ENCODE measurements around the gene C2CD3.

The C2CD3 gene

DNA sequence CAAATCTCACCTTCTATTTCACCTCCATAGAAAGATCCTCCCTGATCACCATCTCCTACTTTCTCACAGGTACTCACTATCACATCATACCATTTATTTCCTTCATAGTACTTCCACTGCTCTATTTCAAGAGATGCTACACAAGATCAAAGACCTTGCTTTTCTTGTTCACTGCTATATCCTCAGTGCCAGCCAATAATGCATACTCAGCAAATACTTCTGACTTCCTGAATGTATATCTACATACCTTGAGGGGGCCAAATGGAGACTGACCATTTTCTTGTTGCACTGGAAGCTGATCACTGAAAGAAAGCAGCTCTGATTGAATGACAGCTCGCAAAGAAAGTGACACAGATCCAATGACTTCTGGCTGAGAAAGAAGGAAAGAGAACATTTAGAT is 64.7 kb downstream of the C2CD3 start:
- TF ChIP-seq, protein P1, sequence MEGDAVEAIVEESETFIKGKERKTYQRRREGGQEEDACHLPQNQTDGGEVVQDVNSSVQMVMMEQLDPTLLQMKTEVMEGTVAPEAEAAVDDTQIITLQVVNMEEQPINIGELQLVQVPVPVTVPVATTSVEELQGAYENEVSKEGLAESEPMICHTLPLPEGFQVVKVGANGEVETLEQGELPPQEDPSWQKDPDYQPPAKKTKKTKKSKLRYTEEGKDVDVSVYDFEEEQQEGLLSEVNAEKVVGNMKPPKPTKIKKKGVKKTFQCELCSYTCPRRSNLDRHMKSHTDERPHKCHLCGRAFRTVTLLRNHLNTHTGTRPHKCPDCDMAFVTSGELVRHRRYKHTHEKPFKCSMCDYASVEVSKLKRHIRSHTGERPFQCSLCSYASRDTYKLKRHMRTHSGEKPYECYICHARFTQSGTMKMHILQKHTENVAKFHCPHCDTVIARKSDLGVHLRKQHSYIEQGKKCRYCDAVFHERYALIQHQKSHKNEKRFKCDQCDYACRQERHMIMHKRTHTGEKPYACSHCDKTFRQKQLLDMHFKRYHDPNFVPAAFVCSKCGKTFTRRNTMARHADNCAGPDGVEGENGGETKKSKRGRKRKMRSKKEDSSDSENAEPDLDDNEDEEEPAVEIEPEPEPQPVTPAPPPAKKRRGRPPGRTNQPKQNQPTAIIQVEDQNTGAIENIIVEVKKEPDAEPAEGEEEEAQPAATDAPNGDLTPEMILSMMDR (conservative IDR thresholded peaks at IDR 0.05; ENCODE audit: low read depth) = no peak
- DNase-seq (ENCODE audit: low spot score) = no peak
- POLR2A ChIA-PET (ENCODE audit: low non-redundant PET) = no interaction called here
- no peak overlapping the region for H3K27ac ChIP-seq
- CTCF ChIA-PET = no interaction called here

DNA sequence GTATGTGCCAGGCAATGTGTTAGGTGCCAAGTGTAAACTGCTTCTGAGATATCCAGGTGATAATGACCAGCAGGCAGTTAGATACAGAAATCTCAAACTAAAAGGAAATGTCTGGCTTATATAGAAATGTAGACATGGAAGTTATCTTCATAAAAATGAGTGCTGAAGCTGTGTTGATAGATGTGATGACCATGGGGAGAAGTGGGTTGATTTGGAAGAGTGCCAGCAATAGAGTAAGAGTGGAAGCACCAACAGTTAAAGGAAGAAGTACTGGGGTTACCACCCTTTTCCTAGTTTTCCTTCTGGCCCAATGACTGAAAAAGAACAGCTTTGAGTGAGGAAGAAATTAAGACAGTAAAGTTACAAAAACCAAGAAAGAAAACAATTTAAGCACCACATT is 68.5 kb downstream of the C2CD3 start:
- TF ChIP-seq, protein P1 (conservative IDR thresholded peaks at IDR 0.05; ENCODE audit: low read depth) = no peak
- POLR2A ChIA-PET (ENCODE audit: low non-redundant PET) = no interaction called here
- no peak overlapping the region for H3K27ac ChIP-seq
- DNase-seq (ENCODE audit: low spot score) = no peak
- CTCF ChIA-PET = interaction anchor here (0.7 kb wide), 2 partner anchors 17 to 739 kb away, joined by 3 to 7 read pairs; no protein-coding TSS in a partner anchor

DNA sequence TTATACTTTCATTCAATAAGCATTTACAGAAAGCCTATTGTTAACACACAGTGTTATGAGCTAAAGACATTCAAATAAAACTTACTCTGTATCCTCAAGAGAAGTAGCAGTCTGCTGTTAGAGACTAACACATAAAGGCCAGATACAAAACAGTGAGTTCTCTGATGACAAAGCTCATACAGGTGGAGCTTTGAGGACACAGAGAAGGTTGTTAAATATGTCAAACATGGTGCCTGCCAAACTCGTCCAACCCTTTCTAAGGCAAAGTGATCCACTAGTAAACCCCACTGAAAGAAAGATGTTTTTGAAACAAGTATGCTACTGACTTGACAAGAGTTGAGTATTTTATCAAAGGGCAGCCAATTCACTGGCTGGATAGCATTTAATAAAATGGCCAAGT is 70.1 kb downstream of the C2CD3 start:
- no peak for DNase-seq (ENCODE audit: low spot score)
- ChIA-PET POLR2A (ENCODE audit: low non-redundant PET) (no interaction called here), CTCF (no interaction called here)
- no peak overlapping the region for H3K27ac ChIP-seq
- TF ChIP-seq, protein P1 (conservative IDR thresholded peaks at IDR 0.05; ENCODE audit: low read depth) = no peak

DNA sequence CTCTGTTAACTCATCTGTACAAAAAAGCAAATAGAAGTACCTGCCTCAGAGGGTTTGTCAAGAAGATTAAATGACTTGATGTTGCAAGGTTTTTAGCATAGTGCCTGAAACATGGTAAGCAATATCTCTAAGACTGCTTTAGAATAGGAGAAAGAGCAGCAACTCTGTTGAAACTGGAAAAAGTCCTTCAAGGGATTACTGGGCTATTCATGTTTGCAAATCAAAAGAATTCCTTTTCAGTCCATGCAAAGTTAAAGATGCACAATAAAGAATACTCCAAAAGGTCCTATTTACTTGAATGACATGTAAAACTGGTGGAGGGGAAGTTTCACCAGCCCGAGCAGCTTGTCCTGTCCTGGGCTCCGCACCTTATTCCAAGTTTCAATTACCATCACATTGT is 70.6 kb downstream of the C2CD3 start:
- POLR2A ChIA-PET (ENCODE audit: low non-redundant PET) = no interaction called here
- no peak for DNase-seq (ENCODE audit: low spot score)
- H3K27ac ChIP-seq = no peak overlapping the region
- CTCF ChIA-PET = no interaction called here
- TF ChIP-seq, protein P1 (conservative IDR thresholded peaks at IDR 0.05; ENCODE audit: low read depth) = no peak

DNA sequence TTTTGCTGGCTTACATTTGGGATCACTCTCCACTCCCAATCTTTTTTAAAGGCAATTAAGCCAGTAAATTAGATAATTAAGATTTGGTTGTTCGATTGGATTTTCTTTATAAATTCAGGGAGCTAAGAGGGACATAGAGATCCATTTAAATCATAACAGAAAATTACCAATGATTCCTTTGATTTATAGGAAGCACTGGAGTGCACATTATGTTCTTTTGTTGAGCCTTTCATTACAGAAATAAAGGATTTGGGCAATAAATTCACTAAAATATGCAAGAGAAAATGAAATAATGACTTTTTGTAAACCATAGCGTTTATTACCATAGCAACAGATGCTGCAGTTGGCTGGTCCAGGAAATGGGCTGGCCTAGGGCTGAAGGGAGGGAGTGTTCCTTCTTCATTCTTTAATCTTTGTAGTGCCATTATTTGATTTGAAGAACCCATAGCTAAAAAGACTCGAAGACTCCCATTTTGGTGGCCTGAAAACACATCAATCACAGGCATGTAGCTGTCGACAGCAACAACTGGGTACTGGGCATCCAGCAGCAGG is 73.0 kb downstream of the C2CD3 start:
- ChIA-PET POLR2A (ENCODE audit: low non-redundant PET) (no interaction called here), CTCF (no interaction called here)
- TF ChIP-seq, protein P1 (conservative IDR thresholded peaks at IDR 0.05; ENCODE audit: low read depth) = no peak
- no peak for DNase-seq (ENCODE audit: low spot score)
- no peak overlapping the region for H3K27ac ChIP-seq

DNA sequence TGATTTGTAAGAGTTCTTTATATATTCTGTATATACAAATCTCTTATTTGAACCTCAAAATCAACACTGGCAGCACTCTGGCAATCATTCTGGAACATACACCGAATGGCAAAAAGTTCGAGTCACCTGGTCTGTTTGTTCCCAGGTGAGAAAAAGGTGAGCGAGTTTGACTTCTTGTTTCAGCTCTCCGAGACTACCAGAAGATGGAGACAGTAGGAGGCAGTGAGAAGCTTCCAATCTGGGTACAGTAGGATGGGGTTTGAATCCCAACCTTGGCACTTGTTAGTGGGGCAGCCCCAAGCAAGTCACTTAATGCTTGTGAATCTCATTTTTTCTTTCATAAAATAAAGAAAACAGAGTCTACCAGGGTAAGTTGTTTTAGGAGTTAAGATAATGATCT is 76.4 kb downstream of the C2CD3 start:
- TF ChIP-seq, protein P1 (conservative IDR thresholded peaks at IDR 0.05; ENCODE audit: low read depth) = no peak
- no peak overlapping the region for H3K27ac ChIP-seq
- CTCF ChIA-PET = no interaction called here
- POLR2A ChIA-PET (ENCODE audit: low non-redundant PET) = no interaction called here
- DNase-seq (ENCODE audit: low spot score) = no peak

DNA sequence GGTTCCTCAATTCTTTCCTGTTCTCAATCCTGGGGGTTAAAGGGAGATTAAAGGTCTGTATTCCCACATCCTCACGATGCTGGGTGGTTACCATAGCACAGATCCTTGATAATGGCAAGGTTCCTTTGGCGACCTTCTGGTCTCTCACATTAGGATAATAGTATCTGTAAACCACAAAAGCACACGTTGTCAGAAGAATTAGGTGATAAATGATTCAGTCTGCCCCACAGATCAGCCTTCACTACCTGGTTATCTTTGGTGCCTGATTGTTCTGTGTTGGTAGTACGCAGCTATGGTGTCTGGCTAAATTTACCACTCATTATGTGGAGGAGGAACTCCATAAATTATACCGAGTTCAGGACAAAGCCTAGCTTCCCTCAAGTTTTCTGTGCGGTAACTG is 78.4 kb downstream of the C2CD3 start:
- TF ChIP-seq, protein P1 (conservative IDR thresholded peaks at IDR 0.05; ENCODE audit: low read depth) = no peak
- no peak for DNase-seq (ENCODE audit: low spot score)
- POLR2A ChIA-PET (ENCODE audit: low non-redundant PET) = no interaction called here
- CTCF ChIA-PET = no interaction called here
- no peak overlapping the region for H3K27ac ChIP-seq
